Sigmoid colon (tissue), 4 donors: Measurements from ENCODE around the gene KIRREL3.

ENCODE experiments used
- CTCF ChIP-seq, 4 experiments: fragments of 450-650 bp in 3 of 4; fragments of 200-600 bp in 1 of 4; IDR thresholded peaks; one replicate each; pipeline ENCODE4 v1.5.1; 2016 to 2019; ENCODE audit warnings: antibody characterized with exemption in 4 of 4, mild to moderate bottlenecking in 3 of 4, moderate library complexity in 2 of 4
- EP300 ChIP-seq, 4 donors: sonication (generic); formaldehyde crosslinking; IDR thresholded peaks; one replicate each; pipeline ENCODE4 v1.6.1; 2017; ENCODE audit warnings: antibody characterized with exemption in 4 of 4
- POLR2A ChIP-seq, 2 donors: fragments of 450-650 bp; IDR thresholded peaks; one replicate each; pipeline ENCODE4 v1.6.1; 2016; ENCODE audit warnings: antibody characterized with exemption in 2 of 2, mild to moderate bottlenecking in 2 of 2, moderate library complexity in 2 of 2
- POLR2AphosphoS5 ChIP-seq, 4 donors: sonication (generic); formaldehyde crosslinking; IDR thresholded peaks; one replicate each; pipeline ENCODE4 v1.6.1; 2017; ENCODE audit warnings: antibody characterized with exemption in 4 of 4

GRCh38 chr11:126496576-126497337, 503.8 kb downstream of the KIRREL3 start:
- TF ChIP-seq CTCF (IDR thresholded peaks at IDR 0.05), result no peak
- TF ChIP-seq EP300 (IDR thresholded peaks at IDR 0.05), result no peak
- no peak for TF ChIP-seq POLR2A (IDR thresholded peaks at IDR 0.05)
- no peak for TF ChIP-seq POLR2AphosphoS5 (IDR thresholded peaks at IDR 0.05)
